H1 (cell line): ENCODE measurements around the gene PTPN3. TPM values are rescaled to one million over a fixed set of nuclear protein-coding genes. Genes with fewer than 3 reads are reported as not detected.

ENCODE experiments used
- ATF3 ChIP-seq: IDR thresholded peaks from 2 replicates; pipeline ENCODE4 v1.6.1; 2011; ENCODE audit warnings: low read depth, mild to moderate bottlenecking, low read length; ENCODE audit not compliant: insufficient read depth
- CBX5 ChIP-seq: fragments of 300-800, 300-1000 bp; sonication (generic); IDR thresholded peaks from 2 replicates; pipeline ENCODE4 v1.7.1; 2016; ENCODE audit warnings: antibody characterized with exemption, low read length, low read depth
- CBX8 ChIP-seq: fragments of 300-800, 300-1000 bp; sonication (generic); IDR thresholded peaks from 2 replicates; pipeline ENCODE4 v1.7.1; 2016; ENCODE audit warnings: low read depth, low read length, borderline replicate concordance
- CHD2 ChIP-seq: IDR thresholded peaks from 2 replicates; pipeline ENCODE4 v1.6.1; 2012; ENCODE audit warnings: low read length, improper control_type of control experiment
- JUN ChIP-seq: IDR thresholded peaks from 2 replicates; pipeline ENCODE4 v1.6.1; 2011; ENCODE audit warnings: low read depth, mild to moderate bottlenecking, improper control_type of control experiment, low read length
- KDM1A ChIP-seq: fragments of 200-600, 300-600 bp; sonication (generic); IDR thresholded peaks from 2 replicates; pipeline ENCODE4 v1.7.1; 2016; ENCODE audit warnings: mild to moderate bottlenecking, low read length, borderline replicate concordance
- KDM5A ChIP-seq: fragments of 200-600 bp; IDR thresholded peaks from 2 replicates; pipeline ENCODE4 v1.7.1; 2012; ENCODE audit warnings: mild to moderate bottlenecking, low read length, inconsistent platforms, mixed read lengths
- SIRT6 ChIP-seq: IDR thresholded peaks from one replicate; pipeline ENCODE4 v1.7.1; 2012; ENCODE audit warnings: low read length, inconsistent platforms
- SP4 ChIP-seq: IDR thresholded peaks from 2 replicates; pipeline ENCODE4 v1.6.1; 2012; ENCODE audit warnings: low read length, inconsistent platforms
- SRF ChIP-seq: IDR thresholded peaks from 2 replicates; pipeline ENCODE4 v1.6.1; 2011; ENCODE audit warnings: mild to moderate bottlenecking, low read depth, low read length, moderate library complexity
- TEAD4 ChIP-seq: IDR thresholded peaks from 2 replicates; pipeline ENCODE4 v1.6.1; 2012; ENCODE audit warnings: low read depth, low read length, inconsistent platforms, mixed read lengths
- polyA plus RNA-seq, 7 experiments: library from polyadenylated mRNA; depleted of rRNA in 3 of 7; stranded (reverse) in 5 of 7; unstranded in 2 of 7; fragments of >200 nt in 5 of 7; fragments of 200-250 nt in 2 of 7; gene quantifications; 1 replicate in 5 of 7; 2 replicates in 1 of 7; 4 replicates in 1 of 7; pipeline versions ENCODE4 v1.2.1 to v1.2.3, GENCODE V29; 2011 to 2013; ENCODE audit warnings: missing spikeins in 2 of 7, mixed read lengths in 2 of 7
- total RNA-seq: library from RNA; stranded (reverse); fragmentation: NEBNext Ultra II Directional; extraction: Animal tissue kit (Norgen Biotek cat#: 25700); gene quantifications from 2 replicates; pipeline ENCODE4 v1.2.1, GENCODE V29; 2021
- TF ChIP-seq, protein P1 (sequence below): fragments of 300-600 bp; sonication (generic); IDR thresholded peaks from 2 replicates; pipeline ENCODE4 v1.7.1; 2012; ENCODE audit warnings: low read length, moderate library complexity, mild to moderate bottlenecking, inconsistent platforms; ENCODE audit not compliant: insufficient replicate concordance

PTPN3 gene
- total and polyA plus RNA-seq, 2 of the 8 experiments (the other 6 are each of a cell fraction or from before 2014, with no cell fraction given): 2.9 to 3.7 TPM

GRCh38 chr9:109409773-109410397 is 88.2 kb downstream of the PTPN3 start (continued):
- TF ChIP-seq, protein P1, sequence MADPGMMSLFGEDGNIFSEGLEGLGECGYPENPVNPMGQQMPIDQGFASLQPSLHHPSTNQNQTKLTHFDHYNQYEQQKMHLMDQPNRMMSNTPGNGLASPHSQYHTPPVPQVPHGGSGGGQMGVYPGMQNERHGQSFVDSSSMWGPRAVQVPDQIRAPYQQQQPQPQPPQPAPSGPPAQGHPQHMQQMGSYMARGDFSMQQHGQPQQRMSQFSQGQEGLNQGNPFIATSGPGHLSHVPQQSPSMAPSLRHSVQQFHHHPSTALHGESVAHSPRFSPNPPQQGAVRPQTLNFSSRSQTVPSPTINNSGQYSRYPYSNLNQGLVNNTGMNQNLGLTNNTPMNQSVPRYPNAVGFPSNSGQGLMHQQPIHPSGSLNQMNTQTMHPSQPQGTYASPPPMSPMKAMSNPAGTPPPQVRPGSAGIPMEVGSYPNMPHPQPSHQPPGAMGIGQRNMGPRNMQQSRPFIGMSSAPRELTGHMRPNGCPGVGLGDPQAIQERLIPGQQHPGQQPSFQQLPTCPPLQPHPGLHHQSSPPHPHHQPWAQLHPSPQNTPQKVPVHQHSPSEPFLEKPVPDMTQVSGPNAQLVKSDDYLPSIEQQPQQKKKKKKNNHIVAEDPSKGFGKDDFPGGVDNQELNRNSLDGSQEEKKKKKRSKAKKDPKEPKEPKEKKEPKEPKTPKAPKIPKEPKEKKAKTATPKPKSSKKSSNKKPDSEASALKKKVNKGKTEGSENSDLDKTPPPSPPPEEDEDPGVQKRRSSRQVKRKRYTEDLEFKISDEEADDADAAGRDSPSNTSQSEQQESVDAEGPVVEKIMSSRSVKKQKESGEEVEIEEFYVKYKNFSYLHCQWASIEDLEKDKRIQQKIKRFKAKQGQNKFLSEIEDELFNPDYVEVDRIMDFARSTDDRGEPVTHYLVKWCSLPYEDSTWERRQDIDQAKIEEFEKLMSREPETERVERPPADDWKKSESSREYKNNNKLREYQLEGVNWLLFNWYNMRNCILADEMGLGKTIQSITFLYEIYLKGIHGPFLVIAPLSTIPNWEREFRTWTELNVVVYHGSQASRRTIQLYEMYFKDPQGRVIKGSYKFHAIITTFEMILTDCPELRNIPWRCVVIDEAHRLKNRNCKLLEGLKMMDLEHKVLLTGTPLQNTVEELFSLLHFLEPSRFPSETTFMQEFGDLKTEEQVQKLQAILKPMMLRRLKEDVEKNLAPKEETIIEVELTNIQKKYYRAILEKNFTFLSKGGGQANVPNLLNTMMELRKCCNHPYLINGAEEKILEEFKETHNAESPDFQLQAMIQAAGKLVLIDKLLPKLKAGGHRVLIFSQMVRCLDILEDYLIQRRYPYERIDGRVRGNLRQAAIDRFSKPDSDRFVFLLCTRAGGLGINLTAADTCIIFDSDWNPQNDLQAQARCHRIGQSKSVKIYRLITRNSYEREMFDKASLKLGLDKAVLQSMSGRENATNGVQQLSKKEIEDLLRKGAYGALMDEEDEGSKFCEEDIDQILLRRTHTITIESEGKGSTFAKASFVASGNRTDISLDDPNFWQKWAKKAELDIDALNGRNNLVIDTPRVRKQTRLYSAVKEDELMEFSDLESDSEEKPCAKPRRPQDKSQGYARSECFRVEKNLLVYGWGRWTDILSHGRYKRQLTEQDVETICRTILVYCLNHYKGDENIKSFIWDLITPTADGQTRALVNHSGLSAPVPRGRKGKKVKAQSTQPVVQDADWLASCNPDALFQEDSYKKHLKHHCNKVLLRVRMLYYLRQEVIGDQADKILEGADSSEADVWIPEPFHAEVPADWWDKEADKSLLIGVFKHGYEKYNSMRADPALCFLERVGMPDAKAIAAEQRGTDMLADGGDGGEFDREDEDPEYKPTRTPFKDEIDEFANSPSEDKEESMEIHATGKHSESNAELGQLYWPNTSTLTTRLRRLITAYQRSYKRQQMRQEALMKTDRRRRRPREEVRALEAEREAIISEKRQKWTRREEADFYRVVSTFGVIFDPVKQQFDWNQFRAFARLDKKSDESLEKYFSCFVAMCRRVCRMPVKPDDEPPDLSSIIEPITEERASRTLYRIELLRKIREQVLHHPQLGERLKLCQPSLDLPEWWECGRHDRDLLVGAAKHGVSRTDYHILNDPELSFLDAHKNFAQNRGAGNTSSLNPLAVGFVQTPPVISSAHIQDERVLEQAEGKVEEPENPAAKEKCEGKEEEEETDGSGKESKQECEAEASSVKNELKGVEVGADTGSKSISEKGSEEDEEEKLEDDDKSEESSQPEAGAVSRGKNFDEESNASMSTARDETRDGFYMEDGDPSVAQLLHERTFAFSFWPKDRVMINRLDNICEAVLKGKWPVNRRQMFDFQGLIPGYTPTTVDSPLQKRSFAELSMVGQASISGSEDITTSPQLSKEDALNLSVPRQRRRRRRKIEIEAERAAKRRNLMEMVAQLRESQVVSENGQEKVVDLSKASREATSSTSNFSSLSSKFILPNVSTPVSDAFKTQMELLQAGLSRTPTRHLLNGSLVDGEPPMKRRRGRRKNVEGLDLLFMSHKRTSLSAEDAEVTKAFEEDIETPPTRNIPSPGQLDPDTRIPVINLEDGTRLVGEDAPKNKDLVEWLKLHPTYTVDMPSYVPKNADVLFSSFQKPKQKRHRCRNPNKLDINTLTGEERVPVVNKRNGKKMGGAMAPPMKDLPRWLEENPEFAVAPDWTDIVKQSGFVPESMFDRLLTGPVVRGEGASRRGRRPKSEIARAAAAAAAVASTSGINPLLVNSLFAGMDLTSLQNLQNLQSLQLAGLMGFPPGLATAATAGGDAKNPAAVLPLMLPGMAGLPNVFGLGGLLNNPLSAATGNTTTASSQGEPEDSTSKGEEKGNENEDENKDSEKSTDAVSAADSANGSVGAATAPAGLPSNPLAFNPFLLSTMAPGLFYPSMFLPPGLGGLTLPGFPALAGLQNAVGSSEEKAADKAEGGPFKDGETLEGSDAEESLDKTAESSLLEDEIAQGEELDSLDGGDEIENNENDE: peak; percentile 57
- TF ChIP-seq CBX5: no peak
- TF ChIP-seq KDM5A: no peak
- TF ChIP-seq TEAD4: no peak
- TF ChIP-seq SIRT6: no peak
- TF ChIP-seq ATF3: no peak
- TF ChIP-seq KDM1A: no peak
- TF ChIP-seq CBX8: no peak
- TF ChIP-seq JUN: no peak
- TF ChIP-seq CHD2: no peak
- no peak for TF ChIP-seq SRF
- no peak for TF ChIP-seq SP4
